ENCODE results near the gene CELF3. TPM values are rescaled to one million over a fixed set of nuclear protein-coding genes. Genes with fewer than 3 reads are reported as not detected.
"Not testable (repeated sequence)": the region's sequence is repeated elsewhere in the genome, so short reads cannot be mapped to it uniquely, and the experiment has no call there.

The CELF3 gene
- total RNA-seq, 4 donors from 2014 or later, result 1.2 TPM; not detected in 3

- no peaks in the 10 kb centered on the region for H3K27me3 ChIP-seq
- no peak overlapping the region for H3K27ac ChIP-seq
- H3K4me1 ChIP-seq, result no peaks in the 10 kb centered on the region
- no peak for DNase-seq
- H3K36me3 ChIP-seq, result no peaks in the 10 kb centered on the region
- H3K9me3 ChIP-seq, result no peaks in the 10 kb centered on the region
- intact Hi-C loops (cut with DNase I; ENCODE audit: low total_unique reads), result loop anchor here (10.0 kb wide), 1 partner anchor 142 kb away; no protein-coding TSS in a partner anchor
- no peak overlapping the region for H3K4me3 ChIP-seq
- TF ChIP-seq POLR2A (IDR thresholded peaks at IDR 0.05), result no peak
- TF ChIP-seq CTCF (IDR thresholded peaks at IDR 0.05), result no peak
Measured at GRCh38 chr1:151737026-151737425, 20.4 kb upstream of the CELF3 start.

GRCh38 chr1:151733995-151734394 lies 17.4 kb upstream of the CELF3 start:
- H3K36me3 ChIP-seq, H3K4me3 ChIP-seq, H3K27me3 ChIP-seq, H3K27ac ChIP-seq, H3K4me1 ChIP-seq, H3K9me3 ChIP-seq, DNase-seq: not testable (repeated sequence)
- intact Hi-C loops (cut with DNase I; ENCODE audit: low total_unique reads), result loop anchor here (10.0 kb wide), 1 partner anchor 139 kb away; no protein-coding TSS in a partner anchor

GRCh38 chr1:151733126-151733525 lies 16.5 kb upstream of the CELF3 start:
- no peak for DNase-seq
- Histone ChIP-seq H3K9me3 (no peaks in the 10 kb centered on the region), H3K27ac (no peak overlapping the region), H3K27me3 (no peaks in the 10 kb centered on the region), H3K4me1 (no peaks in the 10 kb centered on the region), H3K4me3 (no peak overlapping the region), H3K36me3 (no peaks in the 10 kb centered on the region)
- TF ChIP-seq POLR2A (IDR thresholded peaks at IDR 0.05) (no peak), CTCF (IDR thresholded peaks at IDR 0.05) (no peak)
- intact Hi-C loops (cut with DNase I; ENCODE audit: low total_unique reads), result loop anchor here (10.0 kb wide), 1 partner anchor 138 kb away; no protein-coding TSS in a partner anchor

GRCh38 chr1:151729966-151730291 lies 13.3 kb upstream of the CELF3 start:
- Histone ChIP-seq H3K9me3 (no peaks in the 10 kb centered on the region), H3K4me1 (no peaks in the 10 kb centered on the region), H3K4me3 (no peak overlapping the region), H3K27ac (no peak overlapping the region), H3K27me3 (no peaks in the 10 kb centered on the region), H3K36me3 (no peaks in the 10 kb centered on the region)
- TF ChIP-seq POLR2A (IDR thresholded peaks at IDR 0.05) (no peak), CTCF (IDR thresholded peaks at IDR 0.05) (no peak)
- DNase-seq, result no peak
- intact Hi-C loops (cut with DNase I; ENCODE audit: low total_unique reads), result loop anchor here (10.0 kb wide), 1 partner anchor 135 kb away; no protein-coding TSS in a partner anchor

GRCh38 chr1:151729157-151729965 lies 12.8 kb upstream of the CELF3 start:
- TF ChIP-seq POLR2A (IDR thresholded peaks at IDR 0.05), result no peak
- TF ChIP-seq CTCF (IDR thresholded peaks at IDR 0.05), result no peak
- no peaks in the 10 kb centered on the region for H3K4me1 ChIP-seq
- no peaks in the 10 kb centered on the region for H3K27me3 ChIP-seq
- no peaks in the 10 kb centered on the region for H3K36me3 ChIP-seq
- DNase-seq, result no peak
- no peak overlapping the region for H3K4me3 ChIP-seq
- no peak overlapping the region for H3K27ac ChIP-seq
- intact Hi-C loops (cut with DNase I; ENCODE audit: low total_unique reads), result no loop called here
- H3K9me3 ChIP-seq, result no peaks in the 10 kb centered on the region
